Lower leg skin (tissue), 3 donors: Measurements from ENCODE around the gene SCAMP3.

Experiments
- POLR2A ChIP-seq, 2 donors: fragments of 450-650 bp; IDR thresholded peaks; one replicate each; pipeline ENCODE4 v1.6.1; 2016 to 2017; ENCODE audit warnings: antibody characterized with exemption in 2 of 2, mild to moderate bottlenecking in 1 of 2, moderate library complexity in 1 of 2
- TF ChIP-seq, protein P1 (sequence below), 3 donors: fragments of 450-650 bp; IDR thresholded peaks; one replicate each; pipeline ENCODE4 v1.5.1; 2016; ENCODE audit warnings: antibody characterized with exemption in 3 of 3, mild to moderate bottlenecking in 3 of 3, moderate library complexity in 2 of 3

DNA sequence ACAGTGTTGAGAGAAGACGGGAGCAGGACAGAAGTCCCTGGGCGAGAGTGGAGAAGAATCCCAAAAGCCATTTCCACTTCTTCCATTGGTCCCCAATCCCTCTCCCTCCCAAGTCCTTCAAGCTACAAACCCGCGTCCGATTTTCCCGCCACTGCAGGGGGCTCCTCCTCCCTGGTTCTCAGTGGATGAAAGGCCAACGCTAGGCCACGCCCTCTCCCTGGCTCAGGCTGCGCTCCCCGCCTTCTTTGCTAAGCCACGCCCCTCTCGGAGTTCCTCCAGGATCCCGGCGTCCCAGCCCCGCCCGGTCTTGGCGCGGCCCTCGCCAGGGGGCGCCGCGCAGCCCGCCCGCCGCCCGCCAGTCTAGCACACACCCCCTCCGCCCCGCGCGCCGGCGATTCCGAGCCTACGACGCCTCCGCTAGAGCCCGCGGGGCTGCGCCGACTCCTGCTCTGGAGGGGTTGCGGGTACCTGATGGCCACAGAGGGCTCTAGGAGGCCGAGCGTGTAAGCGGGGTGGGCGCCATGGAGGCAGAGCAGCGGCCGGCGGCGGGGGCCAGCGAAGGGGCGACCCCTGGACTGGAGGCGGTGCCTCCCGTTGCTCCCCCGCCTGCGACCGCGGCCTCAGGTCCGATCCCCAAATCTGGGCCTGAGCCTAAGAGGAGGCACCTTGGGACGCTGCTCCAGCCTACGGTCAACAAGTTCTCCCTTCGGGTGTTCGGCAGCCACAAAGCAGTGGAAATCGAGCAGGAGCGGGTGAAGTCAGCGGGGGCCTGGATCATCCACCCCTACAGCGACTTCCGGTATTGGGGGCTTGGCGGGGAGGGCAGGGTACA lies 15.1 kb upstream of the SCAMP3 start, which contains the start of gene HCN3:
- no peak for TF ChIP-seq POLR2A (IDR thresholded peaks at IDR 0.05)
- TF ChIP-seq, protein P1, sequence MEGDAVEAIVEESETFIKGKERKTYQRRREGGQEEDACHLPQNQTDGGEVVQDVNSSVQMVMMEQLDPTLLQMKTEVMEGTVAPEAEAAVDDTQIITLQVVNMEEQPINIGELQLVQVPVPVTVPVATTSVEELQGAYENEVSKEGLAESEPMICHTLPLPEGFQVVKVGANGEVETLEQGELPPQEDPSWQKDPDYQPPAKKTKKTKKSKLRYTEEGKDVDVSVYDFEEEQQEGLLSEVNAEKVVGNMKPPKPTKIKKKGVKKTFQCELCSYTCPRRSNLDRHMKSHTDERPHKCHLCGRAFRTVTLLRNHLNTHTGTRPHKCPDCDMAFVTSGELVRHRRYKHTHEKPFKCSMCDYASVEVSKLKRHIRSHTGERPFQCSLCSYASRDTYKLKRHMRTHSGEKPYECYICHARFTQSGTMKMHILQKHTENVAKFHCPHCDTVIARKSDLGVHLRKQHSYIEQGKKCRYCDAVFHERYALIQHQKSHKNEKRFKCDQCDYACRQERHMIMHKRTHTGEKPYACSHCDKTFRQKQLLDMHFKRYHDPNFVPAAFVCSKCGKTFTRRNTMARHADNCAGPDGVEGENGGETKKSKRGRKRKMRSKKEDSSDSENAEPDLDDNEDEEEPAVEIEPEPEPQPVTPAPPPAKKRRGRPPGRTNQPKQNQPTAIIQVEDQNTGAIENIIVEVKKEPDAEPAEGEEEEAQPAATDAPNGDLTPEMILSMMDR (IDR thresholded peaks at IDR 0.05): no peak
